Measurements from ENCODE around the gene URGCP. TPM values are rescaled to one million over a fixed set of nuclear protein-coding genes. Genes with fewer than 3 reads are reported as not detected.

Gene URGCP
- total RNA-seq, 4 donors from 2014 or later: 33.2 to 51.6 (median 41.0) TPM

DNA sequence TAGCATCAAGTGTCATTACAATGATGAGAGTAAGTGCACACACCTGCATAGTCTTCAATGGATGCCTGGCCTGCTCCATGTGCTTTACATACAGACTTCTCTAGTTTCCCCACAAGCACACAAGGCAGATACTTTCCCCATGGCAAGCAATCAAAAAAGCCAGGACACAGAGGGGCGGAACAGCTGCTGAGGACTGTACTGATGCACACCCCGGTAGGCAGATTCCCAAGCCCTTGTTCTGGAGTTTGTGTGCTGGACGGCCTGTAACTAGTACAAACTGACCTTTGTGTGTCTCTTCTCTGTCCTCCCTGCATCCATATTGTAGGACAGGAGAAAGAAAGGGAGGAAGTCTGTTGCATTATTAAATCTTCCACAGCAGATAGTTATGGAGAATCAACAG is 45.6 kb upstream of the URGCP start:
- WGBS, 2 donors: 92 to 94% methylated on average over 3 of the region's 3 CpGs
- no peak for DNase-seq
- intact Hi-C loops (cut with DNase I): no loop called here
- no peaks in the 10 kb centered on the region for H3K4me1 ChIP-seq
- no peaks in the 10 kb centered on the region for H3K9me3 ChIP-seq
- no peaks in the 10 kb centered on the region for H3K27me3 ChIP-seq
- TF ChIP-seq POLR2A (IDR thresholded peaks at IDR 0.05): no peak
- TF ChIP-seq, protein P1, sequence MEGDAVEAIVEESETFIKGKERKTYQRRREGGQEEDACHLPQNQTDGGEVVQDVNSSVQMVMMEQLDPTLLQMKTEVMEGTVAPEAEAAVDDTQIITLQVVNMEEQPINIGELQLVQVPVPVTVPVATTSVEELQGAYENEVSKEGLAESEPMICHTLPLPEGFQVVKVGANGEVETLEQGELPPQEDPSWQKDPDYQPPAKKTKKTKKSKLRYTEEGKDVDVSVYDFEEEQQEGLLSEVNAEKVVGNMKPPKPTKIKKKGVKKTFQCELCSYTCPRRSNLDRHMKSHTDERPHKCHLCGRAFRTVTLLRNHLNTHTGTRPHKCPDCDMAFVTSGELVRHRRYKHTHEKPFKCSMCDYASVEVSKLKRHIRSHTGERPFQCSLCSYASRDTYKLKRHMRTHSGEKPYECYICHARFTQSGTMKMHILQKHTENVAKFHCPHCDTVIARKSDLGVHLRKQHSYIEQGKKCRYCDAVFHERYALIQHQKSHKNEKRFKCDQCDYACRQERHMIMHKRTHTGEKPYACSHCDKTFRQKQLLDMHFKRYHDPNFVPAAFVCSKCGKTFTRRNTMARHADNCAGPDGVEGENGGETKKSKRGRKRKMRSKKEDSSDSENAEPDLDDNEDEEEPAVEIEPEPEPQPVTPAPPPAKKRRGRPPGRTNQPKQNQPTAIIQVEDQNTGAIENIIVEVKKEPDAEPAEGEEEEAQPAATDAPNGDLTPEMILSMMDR (IDR thresholded peaks at IDR 0.05): no peak
- peaks cover 21 to 26% of the 10 kb centered on the region in 2 donors for H3K36me3 ChIP-seq
- H3K4me3 ChIP-seq (replicated peaks in 1 of 3): no peak overlapping the region
- H3K27ac ChIP-seq: no peak overlapping the region

DNA sequence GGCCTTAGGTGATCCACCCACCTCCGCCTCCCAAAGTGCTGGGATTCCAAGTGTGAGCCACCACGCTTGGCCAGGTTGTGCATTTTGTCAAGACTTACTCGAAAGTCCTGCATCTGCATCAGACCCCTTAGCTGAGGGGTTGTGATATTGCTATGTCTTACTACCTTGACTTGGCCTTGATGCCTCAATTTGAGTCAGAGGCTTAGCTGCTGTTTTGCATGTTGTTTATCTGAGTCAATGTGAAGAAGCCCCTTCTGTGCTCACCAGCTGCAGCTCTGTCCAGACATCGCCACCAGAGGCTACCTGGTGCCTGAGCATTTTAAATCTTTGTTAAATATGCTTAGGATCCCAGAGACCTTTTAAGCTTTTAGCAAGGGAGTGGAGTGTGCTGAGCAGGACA is 37.9 kb upstream of the URGCP start:
- intact Hi-C loops (cut with DNase I): no loop called here
- no peaks in the 10 kb centered on the region for H3K27me3 ChIP-seq
- H3K4me1 ChIP-seq: no peaks in the 10 kb centered on the region
- H3K27ac ChIP-seq: no peak overlapping the region
- peaks cover 0 to 3% of the 10 kb centered on the region in 2 donors for H3K36me3 ChIP-seq
- 93 to 95% methylated on average over 4 of the region's 4 CpGs for WGBS, 2 donors
- TF ChIP-seq, protein P1 (IDR thresholded peaks at IDR 0.05): no peak
- TF ChIP-seq POLR2A (IDR thresholded peaks at IDR 0.05): no peak
- DNase-seq: no peak
- no peak overlapping the region for H3K4me3 ChIP-seq (replicated peaks in 1 of 3)
- H3K9me3 ChIP-seq: no peaks in the 10 kb centered on the region

DNA sequence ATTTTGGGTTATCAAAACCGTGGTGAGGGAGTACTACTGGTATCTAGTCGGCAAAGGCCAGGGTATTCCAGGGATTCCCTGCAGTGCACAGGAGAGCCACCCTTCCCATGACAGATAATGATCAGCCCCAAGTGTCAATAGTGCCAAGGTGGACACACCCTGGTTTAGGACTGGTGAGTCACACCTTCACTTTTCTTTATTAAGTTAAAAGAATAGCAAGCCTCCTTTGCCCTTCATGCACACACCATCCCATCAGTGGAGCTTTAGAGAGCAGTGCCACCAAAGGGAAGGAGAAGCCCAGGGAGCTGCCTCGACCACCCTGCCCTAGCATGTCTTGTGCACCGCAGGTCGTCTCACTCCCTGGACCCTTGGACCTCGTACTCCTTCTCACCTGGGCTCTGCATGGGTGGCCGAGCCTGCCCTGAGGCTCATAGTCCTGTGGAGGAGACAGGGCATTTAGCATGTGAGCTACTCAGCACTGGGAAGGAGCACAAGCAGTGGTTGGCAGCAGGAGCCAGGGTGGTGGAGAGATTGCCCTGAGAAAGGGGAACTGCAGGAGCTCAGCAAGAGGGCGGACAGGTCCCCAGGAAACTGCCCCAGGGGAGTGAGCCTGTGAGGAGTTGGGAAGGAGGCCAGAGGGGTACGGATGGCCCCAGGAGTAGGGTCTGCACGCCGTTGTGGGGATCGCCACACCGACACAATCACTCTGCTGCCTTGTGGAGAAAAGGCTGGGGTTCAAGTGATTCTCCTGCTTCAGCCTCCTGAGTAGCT is 37.2 kb upstream of the URGCP start:
- intact Hi-C loops (cut with DNase I): no loop called here

DNA sequence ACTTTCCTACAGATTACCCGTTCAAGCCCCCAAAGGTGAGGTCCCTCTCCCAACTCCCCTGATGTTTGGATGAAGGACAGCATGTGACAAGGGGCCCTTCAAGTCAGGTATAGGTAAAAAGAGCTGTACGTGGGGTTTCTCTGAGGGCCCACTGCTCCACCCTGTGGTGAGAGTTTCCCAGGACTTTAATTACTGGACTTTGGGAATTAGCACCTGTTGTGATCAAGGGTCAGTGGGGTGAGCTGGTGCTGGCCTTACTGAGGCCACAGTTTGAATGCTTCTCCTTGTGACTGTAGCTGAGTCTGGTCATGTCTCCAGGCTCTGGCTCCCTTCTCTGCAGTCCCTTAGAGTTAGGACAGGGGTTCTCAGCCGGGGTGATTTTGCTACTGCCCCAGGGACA is 36.6 kb upstream of the URGCP start:
- no peak overlapping the region for H3K4me3 ChIP-seq (replicated peaks in 1 of 3)
- DNase-seq: no peak
- no peaks in the 10 kb centered on the region for H3K4me1 ChIP-seq
- no peaks in the 10 kb centered on the region for H3K36me3 ChIP-seq
- no peaks in the 10 kb centered on the region for H3K27me3 ChIP-seq
- no peak for TF ChIP-seq POLR2A (IDR thresholded peaks at IDR 0.05)
- TF ChIP-seq, protein P1 (IDR thresholded peaks at IDR 0.05): no peak
- WGBS, 2 donors: 58 to 89% methylated on average over 2 to 3 of the region's 3 CpGs
- no peaks in the 10 kb centered on the region for H3K9me3 ChIP-seq
- H3K27ac ChIP-seq: no peak overlapping the region
- intact Hi-C loops (cut with DNase I): no loop called here

More for the DNA sequence above, 37.2 kb upstream of the URGCP start:
- no peak for TF ChIP-seq POLR2A (IDR thresholded peaks at IDR 0.05)
- TF ChIP-seq, protein P1 (IDR thresholded peaks at IDR 0.05): no peak
- Histone ChIP-seq H3K27ac (no peak overlapping the region), H3K4me3 (replicated peaks in 1 of 3) (no peak overlapping the region), H3K9me3 (no peaks in the 10 kb centered on the region), H3K36me3 (peaks cover 0 to under 1% of the 10 kb centered on the region in 2 donors), H3K4me1 (no peaks in the 10 kb centered on the region), H3K27me3 (no peaks in the 10 kb centered on the region)
- 84 to 90% methylated on average over 12 of the region's 13 CpGs for WGBS, 2 donors
- no peak for DNase-seq

DNA sequence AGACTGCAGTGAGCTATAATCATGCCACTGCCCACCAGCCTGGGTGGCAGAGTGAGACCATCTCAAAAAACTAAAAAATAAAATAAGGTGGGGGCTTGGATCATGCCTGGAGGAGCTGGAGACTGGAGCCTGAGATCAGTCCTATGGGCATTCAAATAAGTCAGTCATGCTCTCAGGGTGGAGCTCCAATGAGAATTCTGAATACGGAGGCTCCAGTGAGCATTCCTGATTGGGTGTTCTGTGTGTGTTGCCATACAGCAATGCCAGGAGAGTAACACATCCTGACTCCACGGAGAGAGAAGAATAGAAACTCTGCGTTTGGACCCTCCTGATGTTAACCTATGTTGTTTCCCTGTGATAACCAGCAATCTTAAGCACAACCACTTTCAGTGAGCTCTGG is 35.9 kb upstream of the URGCP start:
- Histone ChIP-seq H3K36me3 (no peaks in the 10 kb centered on the region), H3K27me3 (no peaks in the 10 kb centered on the region), H3K4me1 (no peaks in the 10 kb centered on the region), H3K9me3 (no peaks in the 10 kb centered on the region), H3K4me3 (replicated peaks in 1 of 3) (no peak overlapping the region), H3K27ac (no peak overlapping the region)
- intact Hi-C loops (cut with DNase I): no loop called here
- TF ChIP-seq, protein P1 (IDR thresholded peaks at IDR 0.05): no peak
- TF ChIP-seq POLR2A (IDR thresholded peaks at IDR 0.05): no peak
- no peak for DNase-seq
- 79 to 85% methylated on average over 3 of the region's 3 CpGs for WGBS, 2 donors

Data from thyroid gland (tissue), 4 donors.